ENCODE measurements around the gene LEMD3. TPM values are rescaled to one million over a fixed set of nuclear protein-coding genes. Genes with fewer than 3 reads are reported as not detected.

LEMD3 gene
- polyA plus RNA-seq, 1 donor (not counting 4 experiments of a cell fraction or from before 2014, with no cell fraction given): 21.8 TPM

DNA sequence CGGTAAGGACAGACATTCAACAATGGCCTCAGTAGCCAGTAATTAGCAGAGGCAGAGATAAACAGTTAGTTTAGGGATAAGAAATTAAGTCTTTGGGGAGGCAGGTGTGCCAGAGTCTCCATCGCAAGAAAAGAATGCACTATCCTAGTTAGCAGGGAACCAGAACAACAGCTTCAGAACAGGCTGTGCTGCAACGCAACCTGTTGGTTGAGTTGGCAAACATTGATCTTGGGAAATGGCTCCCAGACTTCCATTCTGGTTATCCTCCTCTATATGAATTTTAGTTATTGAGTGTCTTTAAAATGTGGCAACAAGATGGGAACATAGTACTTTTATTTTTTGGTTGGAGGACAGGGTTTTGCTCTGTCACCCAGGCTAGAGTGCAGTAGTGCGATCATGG, 12.3 kb upstream of the LEMD3 start:
- DNase-seq (ENCODE audit: low read depth, low spot score) (no peak), FAIRE-seq (no peak)

DNA sequence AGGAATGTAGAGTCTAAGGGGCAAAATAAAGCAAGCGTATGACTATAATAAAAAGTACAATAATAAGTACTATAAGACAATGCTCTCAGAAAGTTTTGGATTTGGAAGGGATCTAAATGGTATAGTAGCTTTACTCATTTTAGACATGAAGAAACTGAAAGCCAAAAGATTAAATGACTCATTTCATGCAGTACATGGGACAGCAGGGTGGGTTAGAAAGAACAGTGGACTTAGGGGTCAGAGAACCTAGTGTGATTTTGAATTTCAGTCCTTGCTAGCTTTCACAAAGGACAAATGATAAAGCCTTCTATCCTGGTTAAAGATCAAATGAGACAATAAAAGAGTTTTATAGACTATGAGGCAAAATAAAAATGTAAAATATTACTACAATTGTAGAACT, 6.8 kb upstream of the LEMD3 start:
- TF ChIP-seq, protein P1, sequence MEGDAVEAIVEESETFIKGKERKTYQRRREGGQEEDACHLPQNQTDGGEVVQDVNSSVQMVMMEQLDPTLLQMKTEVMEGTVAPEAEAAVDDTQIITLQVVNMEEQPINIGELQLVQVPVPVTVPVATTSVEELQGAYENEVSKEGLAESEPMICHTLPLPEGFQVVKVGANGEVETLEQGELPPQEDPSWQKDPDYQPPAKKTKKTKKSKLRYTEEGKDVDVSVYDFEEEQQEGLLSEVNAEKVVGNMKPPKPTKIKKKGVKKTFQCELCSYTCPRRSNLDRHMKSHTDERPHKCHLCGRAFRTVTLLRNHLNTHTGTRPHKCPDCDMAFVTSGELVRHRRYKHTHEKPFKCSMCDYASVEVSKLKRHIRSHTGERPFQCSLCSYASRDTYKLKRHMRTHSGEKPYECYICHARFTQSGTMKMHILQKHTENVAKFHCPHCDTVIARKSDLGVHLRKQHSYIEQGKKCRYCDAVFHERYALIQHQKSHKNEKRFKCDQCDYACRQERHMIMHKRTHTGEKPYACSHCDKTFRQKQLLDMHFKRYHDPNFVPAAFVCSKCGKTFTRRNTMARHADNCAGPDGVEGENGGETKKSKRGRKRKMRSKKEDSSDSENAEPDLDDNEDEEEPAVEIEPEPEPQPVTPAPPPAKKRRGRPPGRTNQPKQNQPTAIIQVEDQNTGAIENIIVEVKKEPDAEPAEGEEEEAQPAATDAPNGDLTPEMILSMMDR (optimal IDR thresholded peaks at IDR 0.05 in 1 of 3, IDR thresholded peaks at IDR 0.05 in 1 of 3, conservative IDR thresholded peaks at IDR 0.05 in 1 of 3; ENCODE audit: extremely low read depth in 1 of 3, insufficient read depth in 2 of 3, low read length in 3 of 3): no peak
- H2AFZ ChIP-seq (ENCODE audit: control insufficient read depth, low read length): no peak overlapping the region
- no peak overlapping the region for H3K9ac ChIP-seq (ENCODE audit: control insufficient read depth, extremely low read depth, insufficient read depth, low read length)
- no peaks in the 10 kb centered on the region for H3K9me3 ChIP-seq (ENCODE audit: control insufficient read depth, low read depth, low read length)
- dilution Hi-C loops (cut with MboI; ENCODE audit: extremely low pct_ligation_motif_present, low sequenced_read_pairs): no loop called here
- H4K20me1 ChIP-seq (ENCODE audit: control insufficient read depth, extremely low read depth, insufficient read depth, low read length): no peaks in the 10 kb centered on the region
- H3K4me2 ChIP-seq (ENCODE audit: control insufficient read depth, extremely low read depth, insufficient read depth, low read depth, low read length): no peak overlapping the region
- no peak overlapping the region for H3K27ac ChIP-seq (ENCODE audit: control insufficient read depth, insufficient read depth, low read length)
- no peak overlapping the region for H3K4me3 ChIP-seq (ENCODE audit: control insufficient read depth in 2 of 3, extremely low read depth in 1 of 3, insufficient read depth in 2 of 3, low read depth in 1 of 3, low read length in 3 of 3)
- H3K79me2 ChIP-seq (ENCODE audit: control insufficient read depth, insufficient read depth, low read length): no peaks in the 10 kb centered on the region
- FAIRE-seq: no peak
- no peaks in the 10 kb centered on the region for H3K9me1 ChIP-seq (ENCODE audit: control insufficient read depth, extremely low read depth, insufficient read depth, low read length)
- DNase-seq (ENCODE audit: low read depth, low spot score): no peak
- peaks cover 16% of the 10 kb centered on the region for H3K27me3 ChIP-seq (ENCODE audit: control insufficient read depth, extremely low read depth, insufficient read depth, low read length)
- H3K36me3 ChIP-seq (ENCODE audit: control insufficient read depth in 2 of 2, extremely low read depth in 1 of 2, insufficient read depth in 2 of 2, low read length in 2 of 2): no peaks in the 10 kb centered on the region
- H3K4me1 ChIP-seq (ENCODE audit: control insufficient read depth, extremely low read depth, insufficient read depth, low read length): no peaks in the 10 kb centered on the region

More for the DNA sequence above, 12.3 kb upstream of the LEMD3 start:
- dilution Hi-C loops (cut with MboI; ENCODE audit: extremely low pct_ligation_motif_present, low sequenced_read_pairs): no loop called here
- Histone ChIP-seq H3K9me3 (ENCODE audit: control insufficient read depth, low read depth, low read length) (no peaks in the 10 kb centered on the region), H3K36me3 (ENCODE audit: control insufficient read depth in 2 of 2, extremely low read depth in 1 of 2, insufficient read depth in 2 of 2, low read length in 2 of 2) (no peaks in the 10 kb centered on the region), H3K27me3 (ENCODE audit: control insufficient read depth, extremely low read depth, insufficient read depth, low read length) (peaks cover 10% of the 10 kb centered on the region), H3K79me2 (ENCODE audit: control insufficient read depth, insufficient read depth, low read length) (no peaks in the 10 kb centered on the region), H3K4me2 (ENCODE audit: control insufficient read depth, extremely low read depth, insufficient read depth, low read depth, low read length) (no peak overlapping the region), H3K9me1 (ENCODE audit: control insufficient read depth, extremely low read depth, insufficient read depth, low read length) (no peaks in the 10 kb centered on the region), H3K4me1 (ENCODE audit: control insufficient read depth, extremely low read depth, insufficient read depth, low read length) (no peaks in the 10 kb centered on the region), H2AFZ (ENCODE audit: control insufficient read depth, low read length) (no peak overlapping the region), H4K20me1 (ENCODE audit: control insufficient read depth, extremely low read depth, insufficient read depth, low read length) (no peaks in the 10 kb centered on the region), H3K27ac (ENCODE audit: control insufficient read depth, insufficient read depth, low read length) (no peak overlapping the region), H3K9ac (ENCODE audit: control insufficient read depth, extremely low read depth, insufficient read depth, low read length) (no peak overlapping the region), H3K4me3 (ENCODE audit: control insufficient read depth in 2 of 3, extremely low read depth in 1 of 3, insufficient read depth in 2 of 3, low read depth in 1 of 3, low read length in 3 of 3) (no peak overlapping the region)
- no peak for TF ChIP-seq EZH2 (IDR thresholded peaks at IDR 0.05; ENCODE audit: low read length)
- TF ChIP-seq, protein P1 (optimal IDR thresholded peaks at IDR 0.05 in 1 of 3, IDR thresholded peaks at IDR 0.05 in 1 of 3, conservative IDR thresholded peaks at IDR 0.05 in 1 of 3; ENCODE audit: extremely low read depth in 1 of 3, insufficient read depth in 2 of 3, low read length in 3 of 3): no peak
